GM19328 (cell line): ENCODE measurements around the gene PPFIA4.

ENCODE experiments used
- ATAC-seq: cut with Tn5 transposase; IDR thresholded peaks from one replicate; pipeline ENCODE4 v1.9.1; 2021; ENCODE audit warnings: mild to moderate bottlenecking, moderate library complexity; ENCODE audit not compliant: unreplicated experiment

The PPFIA4 gene

DNA sequence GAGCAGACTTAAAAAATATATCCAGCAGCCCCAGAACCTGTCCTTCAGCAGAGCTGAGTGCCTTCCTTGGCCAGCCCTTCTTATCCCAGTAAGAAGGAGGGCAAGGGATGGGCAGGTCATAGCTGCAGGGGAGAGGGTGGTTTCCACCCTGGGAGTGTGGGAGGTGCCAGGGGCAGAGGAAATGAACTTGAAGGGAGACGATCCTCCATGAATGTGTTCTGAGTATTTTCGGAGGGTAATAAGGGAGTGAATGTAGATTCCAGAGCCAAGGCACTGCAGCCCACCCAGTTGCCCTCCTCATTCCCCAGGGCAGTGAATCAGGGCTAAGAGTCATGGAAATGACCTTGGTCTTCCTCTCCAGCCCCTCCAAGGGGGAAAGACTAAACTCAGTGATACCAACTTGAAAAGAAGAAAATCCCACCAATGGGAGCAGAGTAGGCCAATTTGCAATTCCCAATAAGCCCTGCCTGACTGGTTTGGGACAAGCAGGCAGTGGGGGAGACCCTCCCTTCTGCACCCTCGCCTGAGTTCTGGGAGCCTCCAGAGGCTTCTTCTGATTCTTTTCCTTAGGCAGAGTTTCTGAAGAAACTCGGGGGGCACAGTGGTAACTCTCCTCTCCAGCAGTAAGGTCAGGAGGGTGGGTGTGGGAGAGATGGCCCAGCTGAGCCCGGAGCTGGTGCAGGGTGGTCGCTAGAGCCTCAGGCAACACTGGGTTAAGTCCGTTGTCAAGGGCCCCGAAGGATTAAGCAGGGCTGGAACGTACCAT lies 55.4 kb downstream of the PPFIA4 start:
- no peak for ATAC-seq

DNA sequence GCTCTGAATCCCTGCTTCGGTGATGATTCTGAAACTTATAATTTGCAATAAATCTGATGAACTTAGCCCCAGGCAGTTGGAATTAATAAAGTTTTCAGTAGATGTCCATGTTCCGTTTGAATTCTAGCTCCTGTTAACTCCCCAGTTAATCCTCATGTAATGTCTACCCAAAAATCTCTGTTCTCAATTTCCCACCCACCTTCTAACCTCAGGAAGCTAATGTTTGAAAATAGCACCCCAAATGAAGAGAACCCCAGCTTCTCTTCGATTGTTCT lies 55.9 kb downstream of the PPFIA4 start:
- ATAC-seq: no peak

- ATAC-seq: no peak
Observed at GRCh38 chr1:203082571-203083462, 56.5 kb downstream of the PPFIA4 start.

DNA sequence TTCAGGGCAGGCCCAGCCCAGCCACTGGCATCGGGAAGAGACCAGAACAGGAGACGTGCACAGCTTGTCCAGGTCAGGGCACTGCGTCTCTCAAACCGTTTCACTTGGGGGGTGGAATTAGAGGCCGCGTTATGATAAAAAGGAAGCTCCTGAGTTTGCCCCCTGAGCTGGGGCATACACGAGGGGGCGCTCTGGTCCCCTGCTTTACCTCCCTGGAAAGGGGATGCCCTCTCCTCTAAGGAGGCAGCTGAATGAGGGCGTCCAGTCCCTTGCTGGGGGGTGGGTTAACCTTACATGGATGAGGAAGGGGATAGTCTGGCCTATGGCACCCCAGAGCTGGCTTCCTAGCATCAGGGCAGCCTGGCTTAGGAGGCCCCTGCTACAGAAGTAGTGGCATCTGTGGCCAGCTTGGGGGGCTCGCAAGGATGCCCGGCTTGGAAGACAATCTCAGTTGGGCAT lies 57.2 kb downstream of the PPFIA4 start:
- no peak for ATAC-seq

GRCh38 chr1:203084588-203085527 lies 58.6 kb downstream of the PPFIA4 start:
- ATAC-seq: no peak

DNA sequence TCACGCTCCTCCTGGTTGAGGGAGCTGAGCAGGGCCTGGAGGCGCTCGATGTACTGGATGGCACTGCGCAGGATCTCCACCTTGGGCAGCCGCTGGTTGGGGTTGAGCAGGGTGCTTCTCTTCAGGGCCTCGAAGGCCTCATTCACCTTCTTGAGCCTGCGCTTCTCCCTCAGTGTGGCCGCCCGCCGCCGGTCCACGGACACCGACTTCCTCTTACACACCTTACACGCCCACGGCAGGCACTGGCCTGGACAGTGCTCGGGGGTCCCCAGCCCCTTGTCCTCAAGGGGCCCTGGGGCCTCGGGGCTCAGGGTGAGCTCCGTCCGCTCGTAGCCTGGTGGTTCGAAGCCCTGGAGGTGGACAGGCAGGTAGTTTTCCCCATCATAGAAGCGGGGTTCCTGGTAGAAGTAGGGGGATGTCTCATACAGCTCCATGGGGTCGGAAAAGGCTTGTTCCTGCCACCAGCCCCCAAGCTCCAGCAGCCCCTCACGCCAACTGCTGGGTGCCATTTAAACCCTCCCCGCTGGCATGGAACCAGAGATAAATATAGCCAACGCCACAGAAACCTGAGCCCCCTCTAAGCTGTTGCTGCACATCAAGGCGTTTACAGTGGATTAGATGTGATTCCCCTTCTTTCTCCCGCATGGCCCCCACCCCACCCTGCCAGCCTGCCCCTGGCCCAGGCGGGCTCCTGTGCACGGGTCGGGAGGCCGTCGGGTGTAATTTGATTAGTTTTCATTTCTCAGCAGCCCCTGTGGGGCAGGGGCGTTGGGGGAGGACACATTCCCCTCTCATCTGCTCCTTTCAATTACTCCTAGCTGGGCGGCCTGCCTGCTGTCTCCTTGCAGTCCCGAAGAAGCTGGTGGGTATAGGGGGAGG lies 59.5 kb downstream of the PPFIA4 start, which contains the start of gene MYOG:
MYOG (minus strand) TSS at position 485 of the 879 bp plus-strand sequence; CDS start at position 434, 51 bp downstream.
- no peak for ATAC-seq

GRCh38 chr1:203086992-203087763 lies 60.9 kb downstream of the PPFIA4 start:
- no peak for ATAC-seq

GRCh38 chr1:203088441-203088840 lies 62.1 kb downstream of the PPFIA4 start:
- no peak for ATAC-seq

- ATAC-seq: no peak
Observed at GRCh38 chr1:203089001-203089650, 62.8 kb downstream of the PPFIA4 start.

DNA sequence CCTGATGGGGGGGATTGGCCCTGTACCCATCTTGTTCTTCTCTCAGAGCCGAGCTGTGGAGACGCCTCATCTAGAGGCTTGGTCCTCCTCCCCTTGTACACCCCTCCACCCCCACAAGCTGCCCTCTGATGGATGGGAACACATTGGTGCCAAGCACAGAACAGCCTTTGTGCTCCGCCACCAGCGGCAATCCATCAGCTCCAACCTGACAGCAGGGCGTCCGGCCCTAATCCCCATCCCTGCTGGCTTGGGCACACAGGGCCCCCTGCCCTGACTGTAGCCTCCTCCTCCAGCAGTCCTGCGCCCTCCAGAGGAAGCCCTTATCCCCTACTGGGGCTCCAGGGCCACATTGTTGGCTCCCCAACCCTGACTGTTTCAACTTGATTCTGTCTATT lies 63.4 kb downstream of the PPFIA4 start:
- no peak for ATAC-seq

DNA sequence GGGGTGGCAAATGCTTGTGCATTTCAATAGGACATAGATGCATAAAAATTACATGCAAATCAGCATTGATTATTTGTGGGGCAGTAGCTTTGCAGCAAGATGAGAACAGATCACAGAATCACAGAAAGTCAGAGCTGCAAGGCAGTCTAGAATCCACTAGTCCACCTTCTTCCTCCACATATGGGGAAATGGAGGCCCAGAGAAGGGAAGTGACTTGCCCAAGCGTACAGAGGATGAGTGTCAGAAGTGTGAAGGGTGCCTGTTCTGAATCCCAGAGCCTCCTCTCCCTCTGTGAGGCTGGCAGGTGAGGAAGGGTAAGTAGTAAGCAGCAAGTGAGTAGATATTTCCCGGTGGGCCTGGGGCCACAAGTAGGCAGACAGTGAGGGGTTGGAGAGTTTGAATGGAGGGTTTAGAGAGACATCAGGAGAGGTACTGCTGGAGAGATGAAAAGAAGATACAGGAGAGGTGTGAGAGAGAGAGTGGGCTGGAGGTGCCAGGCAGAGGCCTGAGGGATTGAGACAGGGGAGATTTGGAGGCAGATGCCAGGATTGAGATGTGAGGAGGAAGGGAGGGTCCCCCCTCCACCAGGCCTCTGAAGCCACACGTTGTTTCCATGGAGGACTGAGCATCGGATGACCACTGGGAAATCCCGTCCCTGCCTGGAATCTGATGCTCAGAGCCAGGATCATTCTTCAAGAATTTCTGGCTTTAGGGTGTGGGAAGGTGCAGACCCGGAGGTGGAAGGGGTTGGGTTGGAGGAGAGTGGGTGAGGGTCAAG lies 64.3 kb downstream of the PPFIA4 start:
- no peak for ATAC-seq

GRCh38 chr1:203091199-203091477 lies 64.8 kb downstream of the PPFIA4 start:
- ATAC-seq: no peak

GRCh38 chr1:203091761-203092330 lies 65.6 kb downstream of the PPFIA4 start:
- ATAC-seq: no peak

GRCh38 chr1:203093754-203094410 lies 67.6 kb downstream of the PPFIA4 start:
- ATAC-seq: no peak

DNA sequence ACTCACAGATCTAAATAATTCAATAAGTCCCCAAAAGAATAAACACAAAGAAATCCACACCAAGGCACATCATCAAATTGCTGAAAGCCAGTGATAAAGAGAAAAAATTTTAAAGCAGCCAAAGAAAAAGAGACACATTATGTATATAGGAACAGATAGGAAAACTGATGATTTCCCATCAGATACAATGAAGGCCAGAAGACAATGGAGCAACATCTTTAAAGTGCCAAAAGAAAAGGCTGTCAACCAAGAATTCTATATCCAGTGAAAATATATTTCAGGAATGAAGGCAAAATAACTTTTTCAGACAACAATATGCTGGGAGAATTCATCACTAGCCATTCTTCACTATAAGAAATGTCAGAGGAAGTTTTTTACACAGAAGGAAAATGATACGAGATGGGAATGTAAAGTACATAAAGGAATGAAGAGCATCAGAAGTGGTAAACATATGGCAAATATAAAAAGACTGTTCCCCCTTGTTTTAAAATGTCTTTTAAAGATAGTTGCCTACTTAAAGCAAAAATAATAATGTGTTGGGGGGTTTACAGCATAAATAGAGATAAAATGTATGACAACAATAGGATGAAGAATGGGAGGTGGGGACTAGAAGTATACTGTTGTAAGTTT lies 68.9 kb downstream of the PPFIA4 start:
- no peak for ATAC-seq

DNA sequence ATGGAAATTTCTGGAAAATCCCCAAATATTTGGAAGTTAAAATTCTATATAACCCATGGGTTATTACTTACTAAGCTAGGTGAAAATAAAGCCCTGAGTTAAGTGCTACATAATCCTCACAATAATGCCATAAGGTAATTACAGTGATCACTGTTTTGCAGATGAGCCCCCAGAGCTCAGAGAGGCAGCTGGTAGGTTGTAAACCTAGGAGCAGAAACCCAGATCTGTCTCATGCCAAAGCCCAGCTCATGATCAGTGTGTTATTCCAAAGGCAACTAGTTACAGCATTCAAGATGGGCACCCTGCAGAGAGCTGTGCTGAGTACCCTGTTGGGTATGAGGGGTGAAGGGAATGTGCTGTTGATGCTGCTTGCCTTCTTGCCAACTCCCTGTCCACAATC lies 70.3 kb downstream of the PPFIA4 start:
- no peak for ATAC-seq

GRCh38 chr1:203097001-203097400 lies 70.7 kb downstream of the PPFIA4 start:
- no peak for ATAC-seq
